HAP-1 (cell line): Measurements from ENCODE around the gene TCF20.

ENCODE experiments used
- DNase-seq, 2 experiments: peaks; one replicate each; pipeline ENCODE4 v3.0.0-alpha.2; 2016 to 2020; ENCODE audit warnings: low spot score in 2 of 2
- H3K27me3 ChIP-seq: fragments of 250-450 bp; sonication (Bioruptor Pico); 2 replicates; pipeline ENCODE4 v1.5.1; 2020; ENCODE audit warnings: low read depth, mild to moderate bottlenecking, moderate library complexity
- H3K36me3 ChIP-seq: fragments of 250-450 bp; sonication (Bioruptor Pico); replicated peaks from 2 replicates; pipeline ENCODE4 v1.5.1; 2020; ENCODE audit warnings: mild to moderate bottlenecking
- H3K4me1 ChIP-seq: fragments of 250-450 bp; sonication (Bioruptor Pico); 2 replicates; pipeline ENCODE4 v1.5.1; 2020; ENCODE audit warnings: mild to moderate bottlenecking
- H3K4me3 ChIP-seq: fragments of 250-450 bp; sonication (Bioruptor Pico); 2 replicates; pipeline ENCODE4 v1.5.1; 2020; ENCODE audit warnings: mild to moderate bottlenecking, moderate library complexity
- H3K9me3 ChIP-seq: fragments of 250-450 bp; sonication (Bioruptor Pico); 2 replicates; pipeline ENCODE4 v1.5.1; 2020; ENCODE audit warnings: mild to moderate bottlenecking, moderate library complexity
- in situ Hi-C: fragments of 300-500 bp; cut with MboI; formaldehyde crosslinking; loops from 3 replicates; pipeline ENCODE4 v1.14.3; 2020; ENCODE audit warnings: low sequenced_read_pairs, inconsistent platforms, mixed read lengths

TCF20 gene

GRCh38 chr22:42270510-42271190, at the start of gene TCF20:
TSS of gene TCF20 (minus strand) at chr22:42270653. CDS start at chr22:42215305, 55,348 bp downstream.
- in situ Hi-C loops = no loop called here
- H3K27me3 ChIP-seq = no peaks in the 10 kb centered on the region
- DNase-seq = peak; percentile 64 to 85
- no peaks in the 10 kb centered on the region for H3K9me3 ChIP-seq
- H3K4me3 ChIP-seq = peak within 1 kb of the TSS; percentile 91
- peaks cover 10% of the 10 kb centered on the region for H3K4me1 ChIP-seq
- no peaks in the 10 kb centered on the region; the same call in 1 of the 2 replicates for H3K36me3 ChIP-seq

GRCh38 chr22:42319386-42319785, 48.9 kb upstream of the TCF20 start:
- Histone ChIP-seq H3K9me3 (no peaks in the 10 kb centered on the region), H3K27me3 (no peaks in the 10 kb centered on the region), H3K4me1 (peaks cover 4% of the 10 kb centered on the region; the same call in 1 of the 2 replicates), H3K4me3 (no peak overlapping the region), H3K36me3 (no peaks in the 10 kb centered on the region)
- DNase-seq = no peak
- in situ Hi-C loops = no loop called here

- Histone ChIP-seq H3K36me3 (no peaks in the 10 kb centered on the region), H3K9me3 (no peaks in the 10 kb centered on the region), H3K27me3 (no peaks in the 10 kb centered on the region), H3K4me3 (no peak overlapping the region), H3K4me1 (peaks cover 4% of the 10 kb centered on the region; the same call in 1 of the 2 replicates)
- in situ Hi-C loops = no loop called here
- DNase-seq = no peak
Observed at GRCh38 chr22:42318967-42319366, 48.5 kb upstream of the TCF20 start.

GRCh38 chr22:42317691-42318547, 47.5 kb upstream of the TCF20 start:
- Histone ChIP-seq H3K4me3 (no peak overlapping the region), H3K27me3 (no peaks in the 10 kb centered on the region), H3K9me3 (no peaks in the 10 kb centered on the region), H3K4me1 (peaks cover 4% of the 10 kb centered on the region; the same call in 1 of the 2 replicates), H3K36me3 (no peaks in the 10 kb centered on the region)
- no peak for DNase-seq
- in situ Hi-C loops = no loop called here

GRCh38 chr22:42317008-42317407, 46.6 kb upstream of the TCF20 start:
- no peaks in the 10 kb centered on the region for H3K27me3 ChIP-seq
- DNase-seq = no peak
- H3K4me3 ChIP-seq = no peak overlapping the region
- no peaks in the 10 kb centered on the region for H3K9me3 ChIP-seq
- H3K36me3 ChIP-seq = no peaks in the 10 kb centered on the region
- in situ Hi-C loops = no loop called here
- H3K4me1 ChIP-seq = no peaks in the 10 kb centered on the region

- H3K36me3 ChIP-seq = no peaks in the 10 kb centered on the region
- DNase-seq = no peak
- in situ Hi-C loops = no loop called here
- H3K4me3 ChIP-seq = no peak overlapping the region
- no peaks in the 10 kb centered on the region for H3K27me3 ChIP-seq
- H3K9me3 ChIP-seq = no peaks in the 10 kb centered on the region
- H3K4me1 ChIP-seq = no peaks in the 10 kb centered on the region
Observed at GRCh38 chr22:42315392-42315756, 44.9 kb upstream of the TCF20 start.

GRCh38 chr22:42314709-42315391, 44.4 kb upstream of the TCF20 start:
- no peak for DNase-seq
- in situ Hi-C loops = no loop called here

GRCh38 chr22:42313804-42314581, 43.5 kb upstream of the TCF20 start:
- DNase-seq = peak in 1 of 2 experiments; percentile 37
- in situ Hi-C loops = no loop called here
- Histone ChIP-seq H3K4me1 (no peaks in the 10 kb centered on the region), H3K4me3 (no peak overlapping the region), H3K9me3 (no peaks in the 10 kb centered on the region), H3K27me3 (no peaks in the 10 kb centered on the region), H3K36me3 (no peaks in the 10 kb centered on the region)

More at GRCh38 chr22:42314709-42315391, 44.4 kb upstream of the TCF20 start:
- H3K9me3 ChIP-seq = no peaks in the 10 kb centered on the region
- H3K36me3 ChIP-seq = no peaks in the 10 kb centered on the region
- no peak overlapping the region for H3K4me3 ChIP-seq
- no peaks in the 10 kb centered on the region for H3K27me3 ChIP-seq
- no peaks in the 10 kb centered on the region for H3K4me1 ChIP-seq

GRCh38 chr22:42313204-42313603, 42.8 kb upstream of the TCF20 start:
- in situ Hi-C loops = no loop called here
- H3K36me3 ChIP-seq = no peaks in the 10 kb centered on the region
- no peaks in the 10 kb centered on the region for H3K4me1 ChIP-seq
- H3K9me3 ChIP-seq = no peaks in the 10 kb centered on the region
- no peak for DNase-seq
- H3K27me3 ChIP-seq = no peaks in the 10 kb centered on the region
- H3K4me3 ChIP-seq = no peak overlapping the region

- no peak for DNase-seq
- no peaks in the 10 kb centered on the region for H3K4me1 ChIP-seq
- in situ Hi-C loops = no loop called here
Observed at GRCh38 chr22:42310291-42311015, 40.0 kb upstream of the TCF20 start.

GRCh38 chr22:42309865-42310264, 39.4 kb upstream of the TCF20 start:
- Histone ChIP-seq H3K36me3 (no peaks in the 10 kb centered on the region), H3K4me1 (no peaks in the 10 kb centered on the region), H3K27me3 (no peaks in the 10 kb centered on the region), H3K4me3 (no peak overlapping the region), H3K9me3 (no peaks in the 10 kb centered on the region)
- DNase-seq = no peak
- in situ Hi-C loops = no loop called here

More at GRCh38 chr22:42310291-42311015, 40.0 kb upstream of the TCF20 start:
- Histone ChIP-seq H3K36me3 (no peaks in the 10 kb centered on the region), H3K4me3 (no peak overlapping the region), H3K9me3 (no peaks in the 10 kb centered on the region), H3K27me3 (no peaks in the 10 kb centered on the region)

- Histone ChIP-seq H3K4me1 (no peaks in the 10 kb centered on the region), H3K27me3 (no peaks in the 10 kb centered on the region), H3K36me3 (no peaks in the 10 kb centered on the region), H3K4me3 (no peak overlapping the region), H3K9me3 (no peaks in the 10 kb centered on the region)
- DNase-seq = no peak
- in situ Hi-C loops = no loop called here
Observed at GRCh38 chr22:42308892-42309468, 38.5 kb upstream of the TCF20 start.
